HL-60 (cell line): ENCODE measurements around the gene CRYBA4.

Source experiments
- GABPA ChIP-seq: IDR thresholded peaks from 2 replicates; pipeline ENCODE4 v1.6.1; 2012; ENCODE audit warnings: low read depth
- TF ChIP-seq, protein P1 (sequence below): IDR thresholded peaks from one replicate; pipeline ENCODE4 v1.5.1; 2011; ENCODE audit warnings: low read length, control low read depth, inconsistent platforms; ENCODE audit not compliant: insufficient read depth

GRCh38 chr22:26610072-26610958 lies 11.4 kb upstream of the CRYBA4 start:
- TF ChIP-seq, protein P1, sequence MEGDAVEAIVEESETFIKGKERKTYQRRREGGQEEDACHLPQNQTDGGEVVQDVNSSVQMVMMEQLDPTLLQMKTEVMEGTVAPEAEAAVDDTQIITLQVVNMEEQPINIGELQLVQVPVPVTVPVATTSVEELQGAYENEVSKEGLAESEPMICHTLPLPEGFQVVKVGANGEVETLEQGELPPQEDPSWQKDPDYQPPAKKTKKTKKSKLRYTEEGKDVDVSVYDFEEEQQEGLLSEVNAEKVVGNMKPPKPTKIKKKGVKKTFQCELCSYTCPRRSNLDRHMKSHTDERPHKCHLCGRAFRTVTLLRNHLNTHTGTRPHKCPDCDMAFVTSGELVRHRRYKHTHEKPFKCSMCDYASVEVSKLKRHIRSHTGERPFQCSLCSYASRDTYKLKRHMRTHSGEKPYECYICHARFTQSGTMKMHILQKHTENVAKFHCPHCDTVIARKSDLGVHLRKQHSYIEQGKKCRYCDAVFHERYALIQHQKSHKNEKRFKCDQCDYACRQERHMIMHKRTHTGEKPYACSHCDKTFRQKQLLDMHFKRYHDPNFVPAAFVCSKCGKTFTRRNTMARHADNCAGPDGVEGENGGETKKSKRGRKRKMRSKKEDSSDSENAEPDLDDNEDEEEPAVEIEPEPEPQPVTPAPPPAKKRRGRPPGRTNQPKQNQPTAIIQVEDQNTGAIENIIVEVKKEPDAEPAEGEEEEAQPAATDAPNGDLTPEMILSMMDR = no peak
- TF ChIP-seq GABPA = no peak
